NCI-H2081 treated with DMSO at 0.1 percent for 48 hours (cell line): ENCODE data around the gene TRIO.
"Not testable (repeated sequence)": the region's sequence is repeated elsewhere in the genome, so short reads cannot be mapped to it uniquely, and the experiment has no call there.

Experiments used
- DNase-seq: peaks from one replicate; lab custom pipeline; 2025; lab: John Stamatoyannopoulos, UW

The TRIO gene

DNA sequence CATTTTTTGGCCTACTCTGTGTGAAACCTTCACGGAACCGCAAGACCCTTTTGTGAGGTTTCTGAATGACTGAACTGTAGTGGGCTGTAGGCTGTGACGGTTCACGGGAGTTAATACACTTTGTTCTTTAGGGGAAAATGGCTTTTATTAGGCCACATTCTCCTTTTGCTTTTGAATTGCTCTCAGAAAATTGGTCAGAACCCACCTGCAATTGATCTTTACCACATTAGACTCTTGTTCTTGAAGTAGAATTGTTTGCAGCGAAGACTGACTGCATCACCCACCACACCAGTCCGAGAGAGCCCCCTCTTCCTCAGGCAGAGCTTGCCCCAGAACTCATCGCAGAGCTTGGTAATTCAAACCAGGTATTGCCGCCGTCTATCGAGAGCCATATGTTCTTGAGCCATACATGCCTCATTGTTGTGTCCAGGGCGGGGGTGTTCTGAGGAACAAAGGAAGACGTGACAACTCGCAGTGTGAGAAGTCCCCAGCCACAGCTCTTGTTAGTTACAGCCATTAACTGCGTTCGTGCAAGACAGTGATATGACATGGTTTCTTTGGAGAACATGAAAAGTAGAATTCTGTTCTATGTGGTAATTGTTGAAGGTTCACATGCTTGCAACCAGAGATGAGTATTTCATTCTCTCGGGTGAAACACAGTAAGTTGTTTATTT is 272.0 kb downstream of the TRIO start:
- no peak for DNase-seq

DNA sequence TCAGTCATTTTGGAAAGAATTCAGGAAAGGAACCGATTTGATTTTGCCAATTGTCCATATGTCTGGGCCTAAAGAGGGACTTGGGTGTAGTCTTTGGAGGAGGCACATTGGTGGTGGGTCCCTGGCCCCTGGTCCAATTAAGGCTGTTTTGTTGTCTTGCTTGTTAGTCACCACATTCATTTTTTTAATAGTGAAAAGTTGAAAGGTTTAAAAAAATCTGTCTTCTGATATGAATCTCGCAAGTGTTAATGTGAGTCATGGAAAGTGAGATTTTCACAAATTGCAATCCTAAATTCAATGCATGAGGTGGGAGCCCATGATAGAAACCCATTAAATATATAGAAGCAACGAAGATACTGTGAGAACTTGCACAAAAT is 272.5 kb downstream of the TRIO start:
- no peak for DNase-seq

GRCh38 chr5:14416621-14417275 is 273.6 kb downstream of the TRIO start:
- no peak for DNase-seq

- no peak for DNase-seq
Observed at GRCh38 chr5:14417276-14417730, 274.2 kb downstream of the TRIO start.

- DNase-seq, result no peak
Observed at GRCh38 chr5:14417792-14418765, 274.9 kb downstream of the TRIO start.

GRCh38 chr5:14419686-14420085 is 276.5 kb downstream of the TRIO start:
- DNase-seq, result no peak

DNA sequence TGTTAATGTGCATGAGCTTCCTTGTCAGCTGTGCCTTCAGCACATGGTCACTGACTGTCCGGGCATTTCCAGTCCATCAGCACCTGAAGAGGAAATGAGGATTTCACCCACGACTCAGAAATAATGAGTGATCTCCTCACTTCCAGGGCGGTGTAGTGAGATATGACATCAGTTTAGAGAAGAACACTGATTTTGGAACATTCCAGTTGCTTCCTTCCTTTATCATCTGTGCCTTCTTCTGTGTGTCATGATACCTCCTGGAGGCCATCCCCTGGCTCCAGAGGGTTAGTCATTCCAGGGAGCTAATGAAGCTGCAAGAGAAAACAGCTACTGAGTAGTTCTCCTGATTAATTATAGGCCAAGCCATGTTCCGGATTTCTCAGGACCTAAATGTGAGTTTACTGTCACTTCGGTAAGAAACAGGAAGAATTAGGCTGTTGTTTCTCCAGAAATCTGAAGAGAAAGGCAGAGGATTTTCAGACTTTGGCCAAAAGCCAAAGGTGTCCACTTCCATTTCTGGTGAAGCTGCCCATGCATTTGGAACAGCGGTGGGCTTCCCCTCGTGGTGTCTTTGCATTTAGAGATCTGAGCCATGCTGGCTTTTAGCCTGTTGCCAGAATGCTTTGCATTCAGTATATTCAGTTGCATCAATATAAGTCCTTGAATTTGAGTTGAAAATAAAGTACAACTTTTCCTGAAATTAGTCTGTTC is 277.1 kb downstream of the TRIO start:
- DNase-seq, result no peak

GRCh38 chr5:14421851-14422250 is 278.7 kb downstream of the TRIO start:
- DNase-seq, result no peak

GRCh38 chr5:14424011-14424685 is 281.0 kb downstream of the TRIO start:
- DNase-seq, result no peak

DNA sequence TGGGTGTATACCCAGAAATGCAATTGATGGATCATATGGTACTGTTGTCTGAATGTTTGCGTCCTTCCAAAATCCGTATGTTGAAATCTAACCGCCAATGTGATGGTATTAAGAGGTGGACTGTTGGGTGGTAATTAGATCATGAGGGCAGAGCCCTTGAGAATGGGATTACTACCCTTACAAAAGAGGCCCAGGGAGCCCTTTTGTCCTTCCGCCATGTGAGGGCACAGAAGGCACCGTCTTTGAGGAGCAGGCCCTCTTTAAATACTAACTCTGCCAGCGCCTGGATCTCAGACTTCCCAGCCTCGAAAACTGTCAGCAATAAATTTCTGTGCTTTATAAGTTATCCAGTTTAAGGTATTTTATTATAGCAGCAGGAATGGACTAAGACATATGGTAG is 282.4 kb downstream of the TRIO start:
- no peak for DNase-seq

DNA sequence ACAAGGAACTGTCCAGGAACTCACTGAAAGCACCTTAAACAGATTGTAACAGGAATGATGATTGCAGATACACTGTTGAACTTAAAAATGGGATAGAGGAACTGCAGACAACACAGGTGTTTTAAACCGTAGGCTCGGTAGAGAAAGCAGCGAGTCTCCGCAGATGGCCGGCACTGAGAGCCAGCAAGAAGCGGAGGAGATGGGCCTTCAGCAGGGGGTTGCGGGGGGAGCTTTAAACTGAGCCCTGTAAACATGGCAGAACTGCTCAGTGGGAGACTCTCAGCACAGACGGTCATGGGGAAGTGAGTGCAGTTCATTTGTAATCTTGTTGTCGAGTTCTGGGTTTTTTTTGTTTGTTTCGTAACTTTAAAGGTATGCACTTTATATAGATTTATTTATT is 283.4 kb downstream of the TRIO start:
- no peak for DNase-seq

- peak; percentile 58 for DNase-seq
Observed at GRCh38 chr5:14428302-14429081, 285.4 kb downstream of the TRIO start.

- no peak for DNase-seq
Observed at GRCh38 chr5:14429101-14430050, 286.2 kb downstream of the TRIO start.

GRCh38 chr5:14431534-14431933 is 288.4 kb downstream of the TRIO start:
- DNase-seq, result no peak

- DNase-seq, result no peak
Observed at GRCh38 chr5:14432931-14433589, 289.9 kb downstream of the TRIO start.

- no peak for DNase-seq
Observed at GRCh38 chr5:14435481-14435880, 292.3 kb downstream of the TRIO start.

DNA sequence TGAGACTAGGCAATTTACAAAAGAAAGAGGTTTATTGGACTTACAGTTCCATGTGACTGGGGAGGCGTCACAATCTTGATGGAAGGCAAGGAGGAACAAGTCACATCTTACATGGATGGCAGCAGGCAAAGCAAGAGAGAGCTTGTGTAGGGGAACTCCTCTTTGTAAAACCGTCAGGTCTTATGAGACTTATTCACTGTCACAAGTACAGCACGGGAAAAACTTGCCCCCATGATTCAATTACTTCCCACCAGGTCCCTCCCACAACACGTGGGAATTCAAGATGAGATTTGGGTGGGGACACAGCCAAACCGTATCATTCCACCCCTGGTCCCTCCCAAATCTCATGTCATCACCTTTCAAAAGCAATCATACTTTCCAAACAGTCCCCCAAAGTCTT is 293.0 kb downstream of the TRIO start:
- DNase-seq, result not testable (repeated sequence)

DNA sequence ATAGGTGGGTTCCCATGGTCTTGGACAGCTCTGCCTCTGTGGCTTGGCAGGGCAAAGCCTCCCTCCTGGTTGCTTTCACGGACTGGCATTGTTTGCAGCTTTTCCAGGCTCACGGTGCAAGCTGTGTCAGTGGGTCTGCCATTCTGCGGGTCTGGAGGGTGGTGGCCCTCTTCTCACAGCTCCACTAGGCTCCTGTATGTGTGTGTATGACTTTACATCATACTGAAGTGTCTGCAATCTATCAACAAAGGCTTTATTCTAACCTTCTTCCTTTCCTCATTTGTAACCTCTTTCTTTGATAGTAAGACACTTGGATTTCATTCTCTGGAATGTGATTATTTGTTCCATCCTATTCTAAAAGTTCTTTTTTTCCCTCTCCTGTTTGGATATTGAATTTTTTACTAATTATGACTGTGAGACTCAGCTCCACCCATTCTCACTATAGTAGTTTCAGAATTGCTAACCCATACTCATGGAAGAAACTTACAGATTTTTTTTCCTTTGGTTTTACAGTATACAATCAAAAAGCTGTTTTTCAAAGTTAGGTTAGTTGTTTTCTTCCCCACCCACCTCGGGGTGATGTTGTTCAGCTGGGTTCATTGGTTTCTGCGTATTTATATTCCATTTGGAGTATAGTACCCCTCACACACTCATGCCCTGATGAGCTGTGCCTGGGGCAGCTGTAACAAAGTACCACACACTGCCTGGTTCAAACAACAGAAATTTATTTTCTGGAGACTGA is 293.8 kb downstream of the TRIO start:
- DNase-seq, result no peak
